Skeletal muscle satellite cell (primary cell): ENCODE data around the gene AGBL1.

ENCODE experiments used
- H3K27me3 ChIP-seq: 2 replicates; pipeline ENCODE4 v1.7.0; 2013; ENCODE audit warnings: low read length; ENCODE audit not compliant: control insufficient read depth, insufficient read depth
- H3K36me3 ChIP-seq: 2 replicates; pipeline ENCODE4 v1.7.0; 2013; ENCODE audit warnings: mild to moderate bottlenecking, control low read depth, low read length; ENCODE audit not compliant: insufficient read depth
- H3K4me1 ChIP-seq: 2 replicates; pipeline ENCODE4 v1.7.0; 2013; ENCODE audit warnings: low read length; ENCODE audit not compliant: control insufficient read depth, insufficient read depth
- H3K4me2 ChIP-seq: 2 replicates; pipeline ENCODE4 v1.7.0; 2013; ENCODE audit warnings: mild to moderate bottlenecking, low read length
- H3K4me3 ChIP-seq: 2 replicates; pipeline ENCODE4 v1.7.0; 2013; ENCODE audit warnings: low read length
- H3K9ac ChIP-seq: 2 replicates; pipeline ENCODE4 v1.7.0; 2013; ENCODE audit warnings: mild to moderate bottlenecking, low read depth, low read length, moderate library complexity
- H3K9me3 ChIP-seq: replicated peaks from 2 replicates; pipeline ENCODE4 v1.7.0; 2013; ENCODE audit warnings: mild to moderate bottlenecking, control low read depth, low read length

The AGBL1 gene

DNA sequence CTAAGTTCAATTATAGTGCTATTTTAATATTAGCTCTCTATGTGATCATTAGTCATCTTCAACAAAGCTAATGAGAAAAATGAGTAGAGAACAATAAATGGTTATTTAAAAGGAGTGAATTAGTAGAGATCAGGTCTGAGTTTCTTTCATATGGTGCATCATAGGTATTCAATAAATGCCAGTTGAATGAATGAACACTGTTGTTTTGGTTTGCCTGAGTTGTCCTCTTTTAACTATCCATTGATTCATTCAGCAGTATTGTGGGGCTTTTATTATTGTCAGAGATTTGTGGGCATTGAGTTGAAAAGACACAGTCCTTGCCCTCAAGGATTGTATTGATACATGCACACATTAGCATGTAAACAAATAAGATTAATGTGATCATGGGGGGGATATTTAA lies 88.2 kb downstream of the AGBL1 start:
- no peaks in the 10 kb centered on the region for H3K27me3 ChIP-seq
- H3K9ac ChIP-seq = no peak overlapping the region
- no peaks in the 10 kb centered on the region for H3K4me1 ChIP-seq
- no peaks in the 10 kb centered on the region for H3K36me3 ChIP-seq
- no peak overlapping the region for H3K4me2 ChIP-seq
- H3K4me3 ChIP-seq = no peak overlapping the region
- no peaks in the 10 kb centered on the region for H3K9me3 ChIP-seq

DNA sequence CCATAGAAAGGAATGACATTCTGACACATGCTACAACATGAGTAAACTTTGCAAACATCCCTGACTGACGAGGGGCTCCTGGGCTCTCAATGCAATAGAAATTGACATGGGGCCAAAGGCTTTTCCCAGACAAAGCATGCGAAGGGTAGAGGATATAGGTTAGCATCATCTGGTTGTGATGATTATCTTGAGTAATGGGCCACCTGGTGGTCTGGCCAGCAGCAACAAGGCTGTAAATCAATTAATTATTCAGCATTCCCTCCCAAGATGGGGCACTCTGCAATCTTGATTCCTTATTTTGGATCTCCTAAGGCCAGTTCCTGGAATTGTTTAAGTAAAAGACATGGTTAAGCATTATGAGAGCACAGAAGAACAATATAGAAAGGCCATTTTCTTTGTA lies 99.2 kb downstream of the AGBL1 start:
- Histone ChIP-seq H3K9ac (no peak overlapping the region), H3K4me2 (no peak overlapping the region), H3K4me3 (no peak overlapping the region), H3K4me1 (no peaks in the 10 kb centered on the region), H3K9me3 (no peaks in the 10 kb centered on the region), H3K27me3 (no peaks in the 10 kb centered on the region), H3K36me3 (no peaks in the 10 kb centered on the region)

- no peaks in the 10 kb centered on the region for H3K9me3 ChIP-seq
Measured at GRCh38 chr15:86183596-86184491, 104.2 kb downstream of the AGBL1 start.

GRCh38 chr15:86193716-86194380 lies 114.2 kb downstream of the AGBL1 start:
- Histone ChIP-seq H3K9ac (no peak overlapping the region), H3K36me3 (no peaks in the 10 kb centered on the region), H3K27me3 (no peaks in the 10 kb centered on the region), H3K4me2 (peak overlapping the region; percentile 32), H3K4me1 (no peaks in the 10 kb centered on the region), H3K4me3 (no peak overlapping the region), H3K9me3 (no peaks in the 10 kb centered on the region)

More at GRCh38 chr15:86183596-86184491, 104.2 kb downstream of the AGBL1 start:
- Histone ChIP-seq H3K4me1 (peaks cover 4% of the 10 kb centered on the region), H3K4me3 (no peak overlapping the region), H3K27me3 (no peaks in the 10 kb centered on the region), H3K9ac (no peak overlapping the region), H3K36me3 (no peaks in the 10 kb centered on the region), H3K4me2 (peak overlapping the region; percentile 43)

- no peaks in the 10 kb centered on the region for H3K4me1 ChIP-seq
- H3K4me2 ChIP-seq = no peak overlapping the region
- H3K9ac ChIP-seq = no peak overlapping the region
- H3K4me3 ChIP-seq = no peak overlapping the region
- H3K9me3 ChIP-seq = no peaks in the 10 kb centered on the region
- H3K27me3 ChIP-seq = no peaks in the 10 kb centered on the region
- no peaks in the 10 kb centered on the region for H3K36me3 ChIP-seq
Measured at GRCh38 chr15:86197770-86198169, 118.1 kb downstream of the AGBL1 start.

GRCh38 chr15:86199467-86200145 lies 119.9 kb downstream of the AGBL1 start:
- Histone ChIP-seq H3K27me3 (no peaks in the 10 kb centered on the region), H3K4me1 (no peaks in the 10 kb centered on the region), H3K36me3 (no peaks in the 10 kb centered on the region), H3K4me3 (no peak overlapping the region), H3K9me3 (no peaks in the 10 kb centered on the region), H3K9ac (no peak overlapping the region), H3K4me2 (no peak overlapping the region)

DNA sequence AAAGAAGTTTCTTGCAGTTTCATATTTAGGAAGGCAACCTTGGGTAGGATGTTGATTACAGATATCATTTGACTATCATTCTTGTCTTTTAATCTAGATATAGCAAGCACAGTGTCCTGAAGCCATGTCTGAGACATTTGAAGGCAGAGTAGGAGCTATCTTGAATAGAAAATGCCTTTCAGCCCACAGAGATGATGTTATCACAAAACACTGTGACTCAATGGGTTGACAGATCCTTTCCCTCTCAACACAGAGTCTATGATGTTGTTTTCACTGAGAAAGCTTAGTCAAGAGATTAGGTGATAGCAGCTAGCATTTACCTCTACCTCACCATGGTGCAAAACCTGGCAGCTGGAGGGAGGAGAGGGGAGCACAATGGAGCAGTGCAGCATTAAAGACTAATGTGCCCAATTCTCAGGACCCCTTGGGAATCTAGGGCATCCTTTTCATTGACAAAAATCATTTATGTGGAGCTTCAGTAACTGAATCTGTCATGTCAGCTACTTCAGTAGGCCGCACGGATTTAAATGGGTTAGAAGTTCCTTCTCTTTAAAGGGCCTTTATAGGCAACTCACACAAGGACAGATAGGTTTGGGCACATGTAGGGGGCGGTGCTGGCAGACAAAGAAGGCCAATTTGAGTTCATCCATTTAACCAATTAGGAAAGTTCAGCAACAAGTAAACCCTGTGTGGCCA lies 121.8 kb downstream of the AGBL1 start:
- H3K27me3 ChIP-seq = no peaks in the 10 kb centered on the region
- no peak overlapping the region for H3K4me2 ChIP-seq
- no peaks in the 10 kb centered on the region for H3K4me1 ChIP-seq
- H3K9ac ChIP-seq = no peak overlapping the region
- no peaks in the 10 kb centered on the region for H3K9me3 ChIP-seq
- H3K4me3 ChIP-seq = no peak overlapping the region
- no peaks in the 10 kb centered on the region for H3K36me3 ChIP-seq

GRCh38 chr15:86203462-86203861 lies 123.8 kb downstream of the AGBL1 start:
- no peaks in the 10 kb centered on the region for H3K9me3 ChIP-seq
- no peaks in the 10 kb centered on the region for H3K27me3 ChIP-seq
- no peak overlapping the region for H3K4me2 ChIP-seq
- no peaks in the 10 kb centered on the region for H3K36me3 ChIP-seq
- no peaks in the 10 kb centered on the region for H3K4me1 ChIP-seq
- H3K9ac ChIP-seq = no peak overlapping the region
- H3K4me3 ChIP-seq = no peak overlapping the region

GRCh38 chr15:86205096-86205495 lies 125.4 kb downstream of the AGBL1 start:
- Histone ChIP-seq H3K4me2 (no peak overlapping the region), H3K9me3 (no peaks in the 10 kb centered on the region), H3K9ac (no peak overlapping the region)

DNA sequence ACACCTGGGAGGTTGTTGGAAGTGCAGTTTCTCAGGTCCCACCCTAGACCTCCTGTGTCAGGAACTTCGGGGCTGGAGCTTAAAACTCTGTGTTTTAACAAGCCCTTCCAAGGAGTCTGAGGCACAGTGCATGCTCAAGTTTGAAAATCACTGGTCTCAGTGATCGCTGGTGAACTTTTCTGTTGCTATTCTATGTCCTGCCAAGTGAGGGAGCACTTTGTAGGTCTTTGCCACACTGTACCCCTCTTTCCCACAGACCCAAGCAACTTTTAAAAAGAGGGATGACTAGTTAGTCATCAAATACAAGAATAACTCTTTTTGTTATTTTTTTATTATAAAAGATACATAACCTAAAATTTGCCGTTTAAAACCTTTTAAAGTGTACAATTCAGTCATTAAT lies 133.7 kb downstream of the AGBL1 start:
- no peaks in the 10 kb centered on the region for H3K4me1 ChIP-seq
- no peak overlapping the region for H3K9ac ChIP-seq
- H3K36me3 ChIP-seq = no peaks in the 10 kb centered on the region
- no peaks in the 10 kb centered on the region for H3K9me3 ChIP-seq
- no peak overlapping the region for H3K4me2 ChIP-seq
- H3K27me3 ChIP-seq = no peaks in the 10 kb centered on the region
- no peak overlapping the region for H3K4me3 ChIP-seq

More at GRCh38 chr15:86205096-86205495, 125.4 kb downstream of the AGBL1 start:
- Histone ChIP-seq H3K4me1 (no peaks in the 10 kb centered on the region), H3K36me3 (no peaks in the 10 kb centered on the region), H3K27me3 (no peaks in the 10 kb centered on the region), H3K4me3 (no peak overlapping the region)

- no peak overlapping the region for H3K4me3 ChIP-seq
- no peak overlapping the region for H3K9ac ChIP-seq
- no peak overlapping the region for H3K4me2 ChIP-seq
- H3K27me3 ChIP-seq = no peaks in the 10 kb centered on the region
- H3K36me3 ChIP-seq = no peaks in the 10 kb centered on the region
- no peaks in the 10 kb centered on the region for H3K4me1 ChIP-seq
- H3K9me3 ChIP-seq = no peaks in the 10 kb centered on the region
Measured at GRCh38 chr15:86213888-86214287, 134.2 kb downstream of the AGBL1 start.
